Kidney capillary endothelial cell (primary cell): Measurements from ENCODE around the gene SLC25A39.

Experiments
- DNase-seq: peaks from one replicate; pipeline ENCODE4 v3.0.0-alpha.2; 2018; ENCODE audit warnings: low spot score

SLC25A39 gene

DNA sequence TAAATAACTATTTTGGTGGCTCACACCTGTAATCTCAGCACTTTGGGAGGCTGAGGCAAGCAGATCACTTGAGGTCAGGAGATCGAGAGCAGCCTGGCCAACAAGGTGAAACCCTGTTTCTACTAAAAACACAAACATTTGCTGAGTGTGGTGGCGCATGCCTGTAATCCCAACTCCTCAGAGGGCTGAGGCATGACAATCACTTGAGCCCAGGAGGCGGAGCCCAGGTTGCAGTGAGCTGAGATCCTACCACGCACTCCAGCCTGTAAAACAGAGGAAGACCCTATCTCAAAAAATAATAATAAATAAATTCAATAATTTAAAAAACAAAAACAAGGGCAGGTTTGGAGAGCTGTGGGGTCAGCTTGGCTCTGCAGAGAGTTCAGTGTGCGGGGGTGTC is 51.0 kb downstream of the SLC25A39 start:
- no peak for DNase-seq

- no peak for DNase-seq
Measured at GRCh38 chr17:44272954-44273353, 51.7 kb downstream of the SLC25A39 start.

GRCh38 chr17:44272321-44272951 is 52.2 kb downstream of the SLC25A39 start:
- DNase-seq = no peak
